A673 (cell line): ENCODE measurements around the gene SOST.

Experiments used
- CTCF ChIP-seq: fragments of 300-800, 200-600 bp; sonication (generic); conservative IDR thresholded peaks from 2 replicates; pipeline ENCODE4 v1.5.1; 2017; ENCODE audit warnings: low read depth, mild to moderate bottlenecking, antibody characterized with exemption, low read length, moderate library complexity, mixed read lengths
- EZH2 ChIP-seq: fragments of 200-600 bp; sonication (generic); IDR thresholded peaks from 2 replicates; pipeline ENCODE4 v1.6.1; 2017; ENCODE audit warnings: borderline replicate concordance, low read depth, mild to moderate bottlenecking, mixed read lengths, antibody characterized with exemption, low read length; ENCODE audit not compliant: poor library complexity, severe bottlenecking

GRCh38 chr17:43769859-43770258 is 11.3 kb upstream of the SOST start:
- TF ChIP-seq EZH2 (no peak), CTCF (no peak)
